ENCODE results near the gene TSPAN31.

The TSPAN31 gene

GRCh38 chr12:57729321-57729844 is 15.5 kb upstream of the TSPAN31 start:
- peaks cover 98% of the 10 kb centered on the region for H3K36me3 ChIP-seq
- no peak overlapping the region for H3K4me3 ChIP-seq (ENCODE audit: low read depth in 1 of 2, low read length in 1 of 2)
- H3K27me3 ChIP-seq, result no peaks in the 10 kb centered on the region
- peak overlapping the region; percentile 44 for H3K27ac ChIP-seq
- TF ChIP-seq, protein P1, sequence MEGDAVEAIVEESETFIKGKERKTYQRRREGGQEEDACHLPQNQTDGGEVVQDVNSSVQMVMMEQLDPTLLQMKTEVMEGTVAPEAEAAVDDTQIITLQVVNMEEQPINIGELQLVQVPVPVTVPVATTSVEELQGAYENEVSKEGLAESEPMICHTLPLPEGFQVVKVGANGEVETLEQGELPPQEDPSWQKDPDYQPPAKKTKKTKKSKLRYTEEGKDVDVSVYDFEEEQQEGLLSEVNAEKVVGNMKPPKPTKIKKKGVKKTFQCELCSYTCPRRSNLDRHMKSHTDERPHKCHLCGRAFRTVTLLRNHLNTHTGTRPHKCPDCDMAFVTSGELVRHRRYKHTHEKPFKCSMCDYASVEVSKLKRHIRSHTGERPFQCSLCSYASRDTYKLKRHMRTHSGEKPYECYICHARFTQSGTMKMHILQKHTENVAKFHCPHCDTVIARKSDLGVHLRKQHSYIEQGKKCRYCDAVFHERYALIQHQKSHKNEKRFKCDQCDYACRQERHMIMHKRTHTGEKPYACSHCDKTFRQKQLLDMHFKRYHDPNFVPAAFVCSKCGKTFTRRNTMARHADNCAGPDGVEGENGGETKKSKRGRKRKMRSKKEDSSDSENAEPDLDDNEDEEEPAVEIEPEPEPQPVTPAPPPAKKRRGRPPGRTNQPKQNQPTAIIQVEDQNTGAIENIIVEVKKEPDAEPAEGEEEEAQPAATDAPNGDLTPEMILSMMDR (IDR thresholded peaks at IDR 0.05), result no peak
- H3K9me3 ChIP-seq, result no peaks in the 10 kb centered on the region
- no peaks in the 10 kb centered on the region for H3K4me1 ChIP-seq (ENCODE audit: control insufficient read depth in 1 of 2, insufficient read depth in 1 of 2, low read depth in 1 of 2, low read length in 1 of 2)

- Histone ChIP-seq H3K27ac (peak overlapping the region; percentile 6), H3K4me3 (ENCODE audit: low read depth in 1 of 2, low read length in 1 of 2) (no peak overlapping the region), H3K36me3 (peaks cover 100% of the 10 kb centered on the region), H3K4me1 (ENCODE audit: control insufficient read depth in 1 of 2, insufficient read depth in 1 of 2, low read depth in 1 of 2, low read length in 1 of 2) (no peaks in the 10 kb centered on the region), H3K9me3 (no peaks in the 10 kb centered on the region), H3K27me3 (no peaks in the 10 kb centered on the region)
- TF ChIP-seq, protein P1 (IDR thresholded peaks at IDR 0.05), result no peak
Measured at GRCh38 chr12:57730336-57731067, 14.3 kb upstream of the TSPAN31 start.

DNA sequence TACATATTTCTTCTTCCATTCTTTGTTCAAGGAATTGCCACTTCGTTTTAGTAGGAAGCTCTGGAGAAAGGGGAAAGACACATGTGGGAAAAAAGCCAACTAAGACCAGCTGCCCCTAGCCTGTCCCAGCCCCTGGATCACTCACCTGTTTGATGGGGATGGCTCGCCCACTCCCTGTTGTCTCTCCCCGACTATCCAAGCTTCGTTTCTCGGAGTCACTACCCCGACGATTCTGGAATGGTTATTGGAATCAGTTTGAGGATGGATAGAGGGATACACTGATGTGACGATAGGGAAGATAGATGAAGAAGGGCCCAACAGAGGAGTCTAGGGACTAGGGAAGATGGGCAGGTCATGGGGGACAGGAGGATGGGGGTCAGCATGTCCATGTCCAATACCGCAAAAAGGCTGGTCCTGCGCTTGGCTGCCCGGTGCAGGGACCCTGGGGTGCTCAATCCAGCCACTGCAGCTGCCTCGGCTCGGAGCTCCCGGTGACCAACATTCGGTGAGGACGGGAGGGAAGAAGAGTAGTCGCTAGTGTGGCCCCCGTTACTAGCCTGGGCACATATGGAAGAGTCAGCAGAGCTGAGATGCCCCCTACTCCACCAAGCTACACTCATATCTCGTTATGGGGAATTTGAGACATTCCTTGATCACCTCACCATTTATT is 13.3 kb upstream of the TSPAN31 start:
- peaks cover 99% of the 10 kb centered on the region for H3K36me3 ChIP-seq
- H3K4me3 ChIP-seq (ENCODE audit: low read depth in 1 of 2, low read length in 1 of 2), result no peak overlapping the region
- no peaks in the 10 kb centered on the region for H3K27me3 ChIP-seq
- H3K9me3 ChIP-seq, result no peaks in the 10 kb centered on the region
- peak overlapping the region; percentile 23 for H3K27ac ChIP-seq
- H3K4me1 ChIP-seq (ENCODE audit: control insufficient read depth in 1 of 2, insufficient read depth in 1 of 2, low read depth in 1 of 2, low read length in 1 of 2), result no peaks in the 10 kb centered on the region
- TF ChIP-seq, protein P1 (IDR thresholded peaks at IDR 0.05), result no peak

GRCh38 chr12:57732270-57732669 is 12.6 kb upstream of the TSPAN31 start:
- no peaks in the 10 kb centered on the region for H3K9me3 ChIP-seq
- H3K36me3 ChIP-seq, result peaks cover 99% of the 10 kb centered on the region
- H3K27me3 ChIP-seq, result no peaks in the 10 kb centered on the region
- H3K4me3 ChIP-seq (ENCODE audit: low read depth in 1 of 2, low read length in 1 of 2), result no peak overlapping the region
- no peaks in the 10 kb centered on the region for H3K4me1 ChIP-seq (ENCODE audit: control insufficient read depth in 1 of 2, insufficient read depth in 1 of 2, low read depth in 1 of 2, low read length in 1 of 2)
- H3K27ac ChIP-seq, result peak overlapping the region; percentile 2
- TF ChIP-seq, protein P1 (IDR thresholded peaks at IDR 0.05), result no peak

- no peak overlapping the region for H3K4me3 ChIP-seq (ENCODE audit: low read depth in 1 of 2, low read length in 1 of 2)
- TF ChIP-seq, protein P1 (IDR thresholded peaks at IDR 0.05), result no peak
- no peaks in the 10 kb centered on the region for H3K4me1 ChIP-seq (ENCODE audit: control insufficient read depth in 1 of 2, insufficient read depth in 1 of 2, low read depth in 1 of 2, low read length in 1 of 2)
- H3K36me3 ChIP-seq, result peaks cover 99% of the 10 kb centered on the region
- no peaks in the 10 kb centered on the region for H3K9me3 ChIP-seq
- peak overlapping the region; percentile 29 for H3K27ac ChIP-seq
- no peaks in the 10 kb centered on the region for H3K27me3 ChIP-seq
Measured at GRCh38 chr12:57732726-57733593, 11.9 kb upstream of the TSPAN31 start.
